AG04450 (cell line): ENCODE data around the gene NFIB. TPM values are rescaled to one million over a fixed set of nuclear protein-coding genes. Genes with fewer than 3 reads are reported as not detected.

Experiments used
- CTCF ChIA-PET: fragments of 300-600, 350-600 bp; formaldehyde crosslinking; extraction: SDS; loops from one replicate; lab custom pipeline; 2022; ENCODE audit warnings: antibody characterized with exemption, inconsistent platforms; lab: Charles Lee
- POLR2A ChIA-PET: fragments of 350-600 bp; formaldehyde crosslinking; extraction: SDS; loops from one replicate; lab custom pipeline; 2021; ENCODE audit warnings: antibody characterized with exemption, inconsistent platforms; lab: Yijun Ruan, JAX
- DNase-seq: peaks from one replicate; pipeline ENCODE4 v3.0.0-alpha.2; 2011; ENCODE audit warnings: low read depth, low spot score
- H3K27ac ChIP-seq: one replicate; pipeline ENCODE4 v1.5.1; 2012; ENCODE audit warnings: low read depth, low read length, control low read depth
- H3K27me3 ChIP-seq: one replicate; pipeline ENCODE4 v1.6.0; 2012; ENCODE audit warnings: low read length; ENCODE audit not compliant: control insufficient read depth, insufficient read depth
- H3K4me3 ChIP-seq: 2 replicates; pipeline ENCODE4 v1.5.1; 2011; ENCODE audit warnings: mild to moderate bottlenecking, low read depth, low read length, control low read depth
- H3K9me3 ChIP-seq: 2 replicates; pipeline ENCODE4 v1.5.1; 2012; ENCODE audit warnings: low read length; ENCODE audit not compliant: control insufficient read depth, insufficient read depth
- polyA plus RNA-seq: library from polyadenylated mRNA; depleted of rRNA; stranded (reverse); fragments of >200 nt; gene quantifications from 2 replicates; pipeline ENCODE4 v1.2.3, GENCODE V29; 2011
- TF ChIP-seq, protein P1 (sequence below): IDR thresholded peaks from 2 replicates; pipeline ENCODE4 v1.5.1; 2011; ENCODE audit warnings: low read depth, low read length, control low read depth, inconsistent platforms

Gene NFIB
- polyA plus RNA-seq, 1 experiment: 2.2 TPM

DNA sequence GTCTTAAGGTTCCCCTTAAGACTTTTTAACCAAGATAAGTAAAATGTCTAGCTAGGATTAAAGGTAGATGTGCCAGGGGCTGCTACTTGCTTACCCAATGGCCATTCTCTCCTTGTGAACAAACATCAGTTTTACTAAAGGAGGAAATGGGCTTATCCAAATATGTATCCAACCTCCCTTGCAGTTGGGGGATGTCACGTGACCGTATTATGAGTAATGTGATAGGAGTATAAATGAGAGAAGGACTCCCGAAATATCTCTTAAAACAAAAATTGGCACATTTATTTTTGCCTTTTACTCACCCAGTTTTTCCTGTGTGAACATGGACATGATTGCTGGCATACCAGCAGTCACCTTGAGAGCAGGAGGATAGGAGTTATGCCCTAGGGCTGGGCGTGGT is 247.9 kb downstream of the NFIB start:
- CTCF ChIA-PET: interaction anchor here (0.7 kb wide), 1 partner anchor 1175 kb away, joined by 5 read pairs; no protein-coding TSS in a partner anchor
- POLR2A ChIA-PET: no interaction called here
- no peak for DNase-seq
- Histone ChIP-seq H3K9me3 (no peaks in the 10 kb centered on the region), H3K4me3 (no peak overlapping the region), H3K27me3 (peaks cover 3% of the 10 kb centered on the region), H3K27ac (no peak overlapping the region)
- TF ChIP-seq, protein P1, sequence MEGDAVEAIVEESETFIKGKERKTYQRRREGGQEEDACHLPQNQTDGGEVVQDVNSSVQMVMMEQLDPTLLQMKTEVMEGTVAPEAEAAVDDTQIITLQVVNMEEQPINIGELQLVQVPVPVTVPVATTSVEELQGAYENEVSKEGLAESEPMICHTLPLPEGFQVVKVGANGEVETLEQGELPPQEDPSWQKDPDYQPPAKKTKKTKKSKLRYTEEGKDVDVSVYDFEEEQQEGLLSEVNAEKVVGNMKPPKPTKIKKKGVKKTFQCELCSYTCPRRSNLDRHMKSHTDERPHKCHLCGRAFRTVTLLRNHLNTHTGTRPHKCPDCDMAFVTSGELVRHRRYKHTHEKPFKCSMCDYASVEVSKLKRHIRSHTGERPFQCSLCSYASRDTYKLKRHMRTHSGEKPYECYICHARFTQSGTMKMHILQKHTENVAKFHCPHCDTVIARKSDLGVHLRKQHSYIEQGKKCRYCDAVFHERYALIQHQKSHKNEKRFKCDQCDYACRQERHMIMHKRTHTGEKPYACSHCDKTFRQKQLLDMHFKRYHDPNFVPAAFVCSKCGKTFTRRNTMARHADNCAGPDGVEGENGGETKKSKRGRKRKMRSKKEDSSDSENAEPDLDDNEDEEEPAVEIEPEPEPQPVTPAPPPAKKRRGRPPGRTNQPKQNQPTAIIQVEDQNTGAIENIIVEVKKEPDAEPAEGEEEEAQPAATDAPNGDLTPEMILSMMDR: no peak

GRCh38 chr9:14064940-14065339 is 249.0 kb downstream of the NFIB start:
- H3K27me3 ChIP-seq: peaks cover 3% of the 10 kb centered on the region
- ChIA-PET POLR2A (no interaction called here), CTCF (no interaction called here)
- DNase-seq: no peak
- H3K27ac ChIP-seq: no peak overlapping the region
- H3K4me3 ChIP-seq: no peak overlapping the region
- H3K9me3 ChIP-seq: no peaks in the 10 kb centered on the region
- TF ChIP-seq, protein P1: no peak

DNA sequence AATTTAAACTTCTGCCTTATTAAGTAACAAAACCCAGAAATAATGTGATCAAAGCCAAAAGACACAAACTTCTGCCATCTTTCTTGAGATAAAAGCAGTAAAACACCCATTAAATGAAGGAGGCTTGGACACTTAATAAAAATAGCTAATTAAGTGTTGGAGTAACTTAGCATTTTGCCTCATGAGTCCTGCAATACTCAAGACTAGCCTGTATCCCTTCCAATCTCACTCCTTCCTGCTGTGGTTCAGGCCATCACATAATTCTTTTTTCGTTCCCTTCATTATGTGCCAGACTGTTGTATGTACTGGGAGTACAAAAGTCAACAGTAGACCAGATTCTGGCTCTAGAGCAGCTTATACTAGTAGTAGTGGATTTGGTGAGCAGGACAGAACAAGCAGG is 250.2 kb downstream of the NFIB start:
- DNase-seq: no peak
- ChIA-PET CTCF (interaction anchor here (0.6 kb wide), 1 partner anchor 367 kb away, joined by 3 read pairs; no protein-coding TSS in a partner anchor), POLR2A (no interaction called here)
- TF ChIP-seq, protein P1: no peak
- H3K27ac ChIP-seq: no peak overlapping the region
- peaks cover 3% of the 10 kb centered on the region for H3K27me3 ChIP-seq
- H3K4me3 ChIP-seq: no peak overlapping the region
- H3K9me3 ChIP-seq: no peaks in the 10 kb centered on the region

DNA sequence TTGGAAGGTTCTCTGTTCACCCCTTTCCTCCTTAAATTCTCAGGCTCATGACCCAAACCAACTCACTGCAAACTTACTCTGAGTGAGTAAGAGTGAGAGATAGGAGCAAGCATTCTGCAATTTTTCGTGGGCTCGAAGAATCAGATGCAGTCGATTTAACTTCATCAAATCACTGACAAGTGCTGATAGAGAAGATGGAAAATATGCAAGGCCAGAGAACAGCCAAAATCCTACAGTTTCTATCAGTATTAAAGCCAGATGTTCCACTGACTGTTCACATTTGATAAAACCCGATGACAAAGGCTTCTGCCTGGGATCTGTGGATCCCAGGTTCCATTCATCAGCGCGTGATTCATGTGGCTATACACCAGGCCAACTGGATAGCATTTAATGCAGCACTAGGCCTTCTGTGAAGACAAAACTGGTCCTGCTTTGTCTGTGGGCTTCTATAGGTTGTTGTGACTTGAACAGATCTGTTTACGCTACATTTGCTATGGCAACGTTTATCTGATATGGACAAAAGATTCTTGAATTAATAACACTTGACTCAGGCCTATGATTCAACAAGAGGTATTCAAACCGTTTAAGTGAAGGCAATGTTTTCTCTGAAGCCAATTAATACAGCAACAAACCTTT is 251.2 kb downstream of the NFIB start:
- no peaks in the 10 kb centered on the region for H3K27me3 ChIP-seq
- TF ChIP-seq, protein P1: no peak
- peak; percentile 65 for DNase-seq
- no peaks in the 10 kb centered on the region for H3K9me3 ChIP-seq
- POLR2A ChIA-PET: no interaction called here
- H3K27ac ChIP-seq: peak overlapping the region; percentile 77
- CTCF ChIA-PET: no interaction called here
- no peak overlapping the region for H3K4me3 ChIP-seq

GRCh38 chr9:14061936-14062585 is 251.9 kb downstream of the NFIB start:
- POLR2A ChIA-PET: no interaction called here
- peak overlapping the region; percentile 11 for H3K27ac ChIP-seq
- TF ChIP-seq, protein P1: no peak
- H3K4me3 ChIP-seq: no peak overlapping the region
- no peak for DNase-seq
- H3K27me3 ChIP-seq: no peaks in the 10 kb centered on the region
- CTCF ChIA-PET: no interaction called here
- no peaks in the 10 kb centered on the region for H3K9me3 ChIP-seq
